HG03097 (cell line): Measurements from ENCODE around the gene RARA.

Experiments
- ATAC-seq: cut with Tn5 transposase; IDR thresholded peaks from one replicate; pipeline ENCODE4 v1.9.1; 2021; ENCODE audit not compliant: unreplicated experiment, low FRiP score

Gene RARA

GRCh38 chr17:40341808-40342503 is 33.0 kb downstream of the RARA start:
- ATAC-seq = no peak

- no peak for ATAC-seq
These were observed 33.7 kb downstream of the RARA start for GRCh38 chr17:40342504-40343218.

DNA sequence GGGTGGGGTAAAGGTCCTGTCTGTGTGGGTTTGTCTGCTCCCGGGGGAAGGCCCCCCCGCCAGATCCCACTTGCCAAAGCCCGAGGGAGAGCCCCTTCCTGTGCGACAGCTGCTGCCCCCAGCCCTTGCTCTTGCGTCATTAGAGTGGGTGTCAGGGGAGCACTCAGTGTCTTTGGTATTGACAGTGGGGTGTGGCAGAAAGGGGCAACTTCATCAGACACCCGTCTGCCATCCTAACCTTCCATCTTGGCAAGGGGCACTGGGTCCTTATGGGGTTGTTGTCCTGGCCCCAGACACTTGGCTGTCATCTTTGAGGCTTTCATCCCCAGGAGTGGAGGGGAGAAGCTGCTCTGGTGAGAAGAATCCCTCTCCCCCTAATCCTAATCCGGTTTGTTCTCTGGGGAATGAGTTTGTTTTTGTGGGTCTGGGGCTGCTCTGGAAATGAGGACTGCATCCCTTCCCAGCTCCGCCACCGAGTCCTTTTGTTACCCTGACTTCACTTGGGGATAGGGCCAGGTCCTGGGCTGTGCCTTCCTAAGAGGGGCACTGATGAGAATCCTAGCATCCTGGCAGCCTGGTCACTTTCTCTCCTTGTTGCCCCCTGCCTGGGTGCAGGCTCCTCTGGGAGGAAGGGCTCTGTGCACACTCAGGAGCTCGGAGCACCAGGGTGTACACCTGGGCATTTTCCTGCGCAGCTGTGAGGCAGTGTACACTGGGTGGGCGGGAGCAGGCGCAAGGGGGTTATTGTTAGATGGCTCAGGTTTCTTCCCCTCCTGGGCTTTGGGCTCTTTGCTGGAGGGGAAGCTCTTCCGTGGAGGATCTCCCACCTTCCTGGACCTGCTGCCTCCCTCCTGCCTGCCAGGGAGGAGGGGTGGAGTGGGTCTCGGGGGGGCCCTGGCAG is 34.5 kb downstream of the RARA start:
- ATAC-seq = no peak

GRCh38 chr17:40344421-40345160 is 35.6 kb downstream of the RARA start:
- no peak for ATAC-seq

- ATAC-seq = no peak
These were observed 36.4 kb downstream of the RARA start for GRCh38 chr17:40345161-40345993.

DNA sequence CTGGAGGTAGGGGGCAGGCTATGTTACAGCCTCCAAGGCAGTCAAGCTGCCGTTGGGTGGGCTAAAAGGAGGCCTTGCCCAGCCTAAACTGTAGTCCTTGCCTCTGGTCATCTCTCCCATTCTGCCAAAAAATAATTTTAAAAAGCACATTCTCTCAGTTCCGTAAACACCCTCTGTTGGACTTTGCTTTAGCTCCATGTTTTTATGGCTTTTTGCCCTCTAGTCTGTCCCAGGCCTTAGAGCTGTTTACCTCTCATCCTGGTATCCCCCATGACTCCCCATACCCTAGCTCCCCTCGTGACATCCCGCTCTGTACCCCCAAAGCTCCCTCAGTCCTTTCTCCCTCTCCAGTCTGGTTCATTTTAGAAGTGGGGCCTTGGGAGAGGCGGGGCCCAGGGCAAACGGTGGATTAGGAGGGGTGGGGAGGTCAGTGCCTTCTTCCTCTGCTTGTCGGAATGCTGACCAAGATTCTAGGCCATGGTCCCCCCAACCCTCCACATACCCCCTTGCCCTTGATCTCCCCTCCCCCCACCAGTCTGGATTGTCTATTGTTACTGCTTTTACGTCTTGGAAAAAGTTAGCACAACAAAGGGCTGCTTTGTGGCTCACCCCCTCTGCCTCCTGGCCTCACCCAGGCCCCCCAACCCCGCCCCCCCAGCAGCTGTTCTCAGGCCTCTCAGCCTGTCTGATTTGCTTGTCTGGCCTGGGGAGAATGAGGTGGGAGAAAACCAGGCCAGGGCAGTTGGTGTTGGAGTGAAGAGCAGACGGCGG is 37.2 kb downstream of the RARA start:
- ATAC-seq = no peak

DNA sequence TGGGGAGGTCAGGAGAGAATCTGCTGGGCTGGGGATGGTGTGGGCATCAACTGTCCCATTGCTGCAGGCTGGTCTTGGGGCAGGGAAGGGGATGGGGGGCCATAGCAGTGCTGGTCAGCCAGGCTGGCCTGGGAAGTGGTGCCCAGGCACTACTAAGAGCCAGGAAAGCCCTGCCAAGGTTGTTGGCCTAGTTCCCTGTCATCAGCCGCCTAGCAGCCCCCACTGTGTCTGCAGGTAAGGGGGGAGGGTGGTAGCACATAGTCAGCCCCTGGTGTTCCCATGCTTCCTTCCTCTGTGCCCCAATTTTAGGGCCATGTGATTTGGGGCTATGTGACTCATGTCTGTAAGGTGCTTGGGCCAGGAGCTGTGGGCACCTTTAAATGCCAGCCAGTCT is 37.8 kb downstream of the RARA start:
- no peak for ATAC-seq

DNA sequence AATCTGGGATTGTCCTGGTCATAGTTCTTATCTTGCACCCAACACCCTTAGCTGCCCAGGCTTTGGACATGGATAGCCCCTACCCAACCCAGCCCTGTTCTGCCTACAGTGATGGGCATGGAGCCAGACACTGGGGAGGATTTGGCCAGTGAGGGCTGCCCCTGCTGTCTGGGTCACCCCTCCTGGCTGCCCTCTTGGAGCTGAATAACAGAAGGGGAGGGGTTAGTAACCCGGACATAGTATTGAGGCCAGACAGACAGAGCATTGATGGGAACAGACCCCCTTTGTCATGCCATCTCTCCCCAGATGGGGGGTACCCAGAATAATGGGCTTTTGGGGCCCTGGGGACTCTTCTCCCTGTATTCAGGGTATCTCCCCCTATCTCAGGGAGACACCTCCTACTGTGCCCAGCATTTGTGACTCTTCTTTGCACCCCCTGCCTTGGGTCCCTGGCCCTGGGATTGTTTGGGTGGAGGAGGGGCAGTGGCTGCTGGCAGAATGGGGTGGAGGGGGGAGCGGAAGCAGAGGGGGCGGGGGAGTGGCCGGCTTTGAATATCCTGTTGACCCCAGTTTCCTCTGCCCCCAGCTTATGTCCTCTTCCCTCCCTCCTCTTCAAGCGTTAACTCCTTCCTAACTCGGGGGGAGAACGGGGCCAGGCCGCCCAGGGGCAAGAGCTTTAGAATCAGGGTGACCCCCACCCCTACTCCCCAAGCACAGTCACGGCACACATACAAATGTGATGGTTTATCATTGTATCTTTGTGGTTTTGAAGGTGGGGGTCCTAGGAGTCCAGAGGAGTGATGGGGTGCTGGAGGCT is 38.5 kb downstream of the RARA start:
- ATAC-seq = no peak

GRCh38 chr17:40348136-40348504 is 39.1 kb downstream of the RARA start:
- ATAC-seq = no peak

DNA sequence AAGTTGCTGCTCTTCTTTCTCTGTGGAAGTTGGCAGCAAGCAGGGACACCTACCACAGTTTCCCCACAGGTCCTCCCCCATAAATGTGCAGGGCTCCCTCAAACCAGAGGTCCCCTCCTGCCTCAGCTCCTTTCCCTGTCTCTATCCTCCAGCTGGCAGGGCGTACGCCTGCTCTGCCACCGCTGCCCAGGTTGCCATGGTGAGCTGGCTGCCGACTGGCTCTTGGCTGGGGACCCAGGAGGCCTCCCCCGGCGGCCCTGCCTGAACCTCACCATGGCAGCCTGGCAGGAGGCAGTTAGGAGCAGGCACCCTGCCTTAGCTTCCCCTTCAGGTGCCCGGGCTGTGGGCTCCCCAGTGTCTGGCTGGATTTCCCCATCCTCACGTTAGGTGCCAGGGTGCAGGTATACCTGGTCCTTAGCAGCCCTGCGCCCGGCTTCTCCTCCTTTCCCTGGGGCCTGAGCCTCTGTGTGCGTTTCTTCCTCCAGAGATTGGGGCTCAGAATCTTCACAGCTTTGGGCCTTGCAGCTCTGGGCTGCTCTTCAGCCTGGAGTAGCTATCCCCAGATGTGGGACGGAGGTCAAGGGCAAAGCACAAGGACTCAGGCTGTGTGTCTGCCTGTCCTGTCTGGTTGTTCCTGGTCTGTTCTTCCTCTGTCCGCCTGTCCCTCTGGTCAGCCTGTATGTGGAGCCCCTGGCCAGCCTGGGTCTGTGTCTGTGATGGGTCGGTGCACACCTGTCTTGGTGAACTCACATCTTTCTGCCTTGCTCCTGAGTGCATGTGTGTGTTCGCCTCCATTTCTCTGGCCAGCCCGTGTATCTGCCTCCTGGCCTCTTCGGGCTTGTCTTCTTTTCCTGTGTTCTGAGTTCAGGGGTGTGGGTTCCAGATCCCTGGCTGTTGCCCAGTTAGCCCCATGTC is 39.8 kb downstream of the RARA start:
- ATAC-seq = no peak

DNA sequence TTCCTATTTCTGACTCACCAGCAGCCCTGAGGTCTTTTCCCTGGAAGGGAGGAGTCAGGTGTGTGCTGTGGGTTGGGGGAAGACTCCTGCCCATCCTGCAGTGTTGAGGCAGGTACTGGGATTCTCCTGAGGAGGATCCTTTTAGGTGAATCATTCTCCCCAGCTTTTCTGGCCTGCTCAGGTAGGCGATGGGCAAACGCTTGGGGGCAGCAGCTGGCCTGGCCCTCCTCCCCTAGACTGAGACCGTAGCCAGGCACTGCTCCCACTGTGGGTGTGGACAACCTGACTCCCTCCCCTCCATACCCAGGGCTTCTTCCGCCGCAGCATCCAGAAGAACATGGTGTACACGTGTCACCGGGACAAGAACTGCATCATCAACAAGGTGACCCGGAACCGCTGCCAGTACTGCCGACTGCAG is 40.5 kb downstream of the RARA start:
- ATAC-seq = no peak

- no peak for ATAC-seq
These were observed 41.1 kb downstream of the RARA start for GRCh38 chr17:40349895-40350688.

DNA sequence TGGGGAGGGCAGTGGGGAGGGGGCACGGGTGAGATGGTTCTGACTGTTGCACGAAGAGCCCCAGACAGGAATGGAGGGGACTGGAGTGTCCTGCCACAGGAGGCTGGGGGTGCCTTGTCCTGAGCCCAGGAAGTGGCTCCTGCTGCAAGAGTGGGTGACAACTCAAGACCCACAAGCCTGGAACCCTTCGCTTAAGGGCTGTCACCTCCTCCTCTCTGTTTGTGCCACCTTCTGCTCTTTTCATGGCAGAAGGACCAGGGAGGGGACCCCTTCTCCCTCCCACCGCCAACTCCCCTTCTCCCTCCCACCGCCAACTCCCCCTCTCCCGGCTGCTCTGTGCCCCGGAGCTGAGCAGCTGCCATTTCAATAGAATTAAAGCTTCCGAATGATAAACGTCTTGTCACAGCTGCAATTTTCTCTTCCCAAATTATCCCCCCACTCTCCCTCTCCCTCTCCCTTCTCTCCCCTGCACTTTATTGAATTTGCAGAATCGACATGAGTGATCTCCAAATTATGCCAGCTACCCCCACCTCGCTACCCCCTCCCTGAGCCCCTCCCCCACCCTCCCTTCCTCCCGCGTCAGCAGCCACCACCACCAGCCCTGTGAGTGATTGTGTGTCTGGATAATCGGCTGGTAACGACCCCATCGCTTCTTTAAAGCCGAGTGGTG is 41.8 kb downstream of the RARA start:
- no peak for ATAC-seq

DNA sequence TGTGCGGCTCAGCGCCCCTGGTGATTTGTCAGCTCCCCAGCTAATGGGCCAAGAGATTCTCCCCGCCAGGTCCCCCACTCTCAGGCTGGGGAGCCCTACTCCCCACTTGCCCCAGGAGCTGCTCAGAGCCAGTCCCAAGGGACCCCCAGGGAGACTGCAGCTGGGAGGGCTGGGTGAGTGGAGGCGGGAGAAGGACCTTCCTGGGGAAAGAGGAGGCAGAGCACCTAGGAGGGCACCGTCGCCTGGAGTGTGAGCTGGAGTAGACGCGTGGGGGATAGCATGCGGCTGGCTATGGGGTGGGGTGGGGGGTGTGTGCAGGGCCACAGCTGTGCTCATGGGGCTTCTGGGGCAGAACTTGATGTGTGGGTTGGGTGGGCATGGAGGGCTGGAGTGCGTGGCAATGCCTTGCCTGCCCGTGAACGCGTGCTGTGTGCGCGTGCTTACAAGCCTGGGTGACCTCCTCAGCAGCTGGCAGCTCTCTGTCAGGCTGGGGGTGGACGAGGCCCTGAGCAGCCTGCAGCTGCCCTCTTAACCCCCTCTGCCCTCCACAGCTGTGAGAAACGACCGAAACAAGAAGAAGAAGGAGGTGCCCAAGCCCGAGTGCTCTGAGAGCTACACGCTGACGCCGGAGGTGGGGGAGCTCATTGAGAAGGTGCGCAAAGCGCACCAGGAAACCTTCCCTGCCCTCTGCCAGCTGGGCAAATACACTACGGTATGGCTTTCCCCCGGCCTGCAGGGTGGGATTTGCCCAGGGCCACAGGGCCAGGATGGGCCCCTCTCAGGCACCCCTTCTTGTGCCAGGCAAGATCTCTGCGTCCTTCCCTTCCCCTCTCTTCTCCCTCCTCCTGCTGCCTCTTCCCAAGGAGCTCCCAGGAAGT is 42.6 kb downstream of the RARA start:
- no peak for ATAC-seq

DNA sequence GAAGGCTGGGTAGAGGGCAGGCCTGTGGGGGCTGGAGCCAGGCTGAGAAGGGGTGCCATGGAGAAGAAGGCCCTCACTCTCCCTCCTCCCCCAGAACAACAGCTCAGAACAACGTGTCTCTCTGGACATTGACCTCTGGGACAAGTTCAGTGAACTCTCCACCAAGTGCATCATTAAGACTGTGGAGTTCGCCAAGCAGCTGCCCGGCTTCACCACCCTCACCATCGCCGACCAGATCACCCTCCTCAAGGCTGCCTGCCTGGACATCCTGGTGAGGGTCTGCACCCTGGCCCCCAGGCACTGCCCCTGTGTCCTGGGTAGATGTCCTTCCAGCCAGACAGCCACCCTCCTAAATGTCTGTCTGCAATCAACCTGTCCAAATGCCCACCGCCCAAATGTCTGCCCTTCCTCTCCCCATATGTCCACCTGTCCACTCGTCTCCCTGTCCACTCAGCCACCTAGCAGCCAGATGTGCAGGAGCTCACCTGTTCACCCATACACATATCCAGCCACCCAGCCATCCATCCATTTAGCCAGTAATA is 43.3 kb downstream of the RARA start:
- ATAC-seq = no peak
